ENCODE results near the gene RNLS. TPM values are rescaled to one million over a fixed set of nuclear protein-coding genes. Genes with fewer than 3 reads are reported as not detected.

Gene RNLS
- total RNA-seq, 1 donor from 2014 or later: 8.7 TPM

DNA sequence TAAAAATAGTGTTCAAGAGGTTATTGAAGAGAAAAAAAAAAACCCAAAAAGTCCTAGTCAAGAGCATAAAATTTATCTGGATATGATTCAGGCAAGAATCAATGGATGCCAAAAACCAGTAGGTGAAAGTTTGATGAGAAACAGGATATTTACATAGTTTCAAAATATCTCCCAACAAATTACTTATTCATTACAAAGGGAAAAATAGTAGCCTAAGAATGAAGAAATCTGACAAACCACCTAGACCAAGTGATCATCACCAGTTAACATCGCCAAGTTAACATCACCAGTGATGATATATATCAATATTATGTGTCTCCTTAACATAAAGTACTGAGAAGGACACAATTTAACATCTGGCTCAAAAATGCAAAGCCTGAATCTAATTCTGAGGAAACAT is 85.2 kb downstream of the RNLS start:
- no peak for DNase-seq (ENCODE audit: low read depth)
- no peaks in the 10 kb centered on the region for H3K36me3 ChIP-seq (ENCODE audit: control insufficient read depth, insufficient read depth, low read length)
- FAIRE-seq: no peak
- H3K4me3 ChIP-seq (ENCODE audit: low read depth, low read length): no peak overlapping the region
- no peaks in the 10 kb centered on the region for H3K27me3 ChIP-seq (ENCODE audit: control insufficient read depth, insufficient read depth, low read length)
- TF ChIP-seq, protein P1, sequence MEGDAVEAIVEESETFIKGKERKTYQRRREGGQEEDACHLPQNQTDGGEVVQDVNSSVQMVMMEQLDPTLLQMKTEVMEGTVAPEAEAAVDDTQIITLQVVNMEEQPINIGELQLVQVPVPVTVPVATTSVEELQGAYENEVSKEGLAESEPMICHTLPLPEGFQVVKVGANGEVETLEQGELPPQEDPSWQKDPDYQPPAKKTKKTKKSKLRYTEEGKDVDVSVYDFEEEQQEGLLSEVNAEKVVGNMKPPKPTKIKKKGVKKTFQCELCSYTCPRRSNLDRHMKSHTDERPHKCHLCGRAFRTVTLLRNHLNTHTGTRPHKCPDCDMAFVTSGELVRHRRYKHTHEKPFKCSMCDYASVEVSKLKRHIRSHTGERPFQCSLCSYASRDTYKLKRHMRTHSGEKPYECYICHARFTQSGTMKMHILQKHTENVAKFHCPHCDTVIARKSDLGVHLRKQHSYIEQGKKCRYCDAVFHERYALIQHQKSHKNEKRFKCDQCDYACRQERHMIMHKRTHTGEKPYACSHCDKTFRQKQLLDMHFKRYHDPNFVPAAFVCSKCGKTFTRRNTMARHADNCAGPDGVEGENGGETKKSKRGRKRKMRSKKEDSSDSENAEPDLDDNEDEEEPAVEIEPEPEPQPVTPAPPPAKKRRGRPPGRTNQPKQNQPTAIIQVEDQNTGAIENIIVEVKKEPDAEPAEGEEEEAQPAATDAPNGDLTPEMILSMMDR (IDR thresholded peaks at IDR 0.05; ENCODE audit: insufficient read depth, low read length, severe bottlenecking): no peak

DNA sequence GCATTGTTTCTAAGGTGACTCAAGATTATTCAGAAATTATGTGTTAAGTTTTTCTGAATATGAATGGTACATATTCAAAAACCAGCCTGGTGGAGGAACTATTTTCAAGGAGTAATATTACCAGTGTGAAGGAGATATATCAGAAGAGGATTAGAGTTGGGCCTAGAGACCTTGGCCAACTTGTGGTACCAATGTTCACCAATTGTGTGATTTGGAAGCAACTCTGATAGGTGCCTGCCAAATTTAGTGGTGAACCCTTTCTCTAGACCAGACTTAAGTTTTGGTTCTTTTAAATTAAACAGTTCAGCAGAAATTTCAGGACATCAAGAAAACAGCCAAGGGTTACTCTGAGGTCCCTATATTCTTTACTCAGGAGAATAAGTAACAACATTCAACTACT is 88.6 kb downstream of the RNLS start:
- H3K36me3 ChIP-seq (ENCODE audit: control insufficient read depth, insufficient read depth, low read length): no peaks in the 10 kb centered on the region
- no peak for FAIRE-seq
- H3K4me3 ChIP-seq (ENCODE audit: low read depth, low read length): no peak overlapping the region
- no peaks in the 10 kb centered on the region for H3K27me3 ChIP-seq (ENCODE audit: control insufficient read depth, insufficient read depth, low read length)
- TF ChIP-seq, protein P1 (IDR thresholded peaks at IDR 0.05; ENCODE audit: insufficient read depth, low read length, severe bottlenecking): no peak
- DNase-seq (ENCODE audit: low read depth): no peak

DNA sequence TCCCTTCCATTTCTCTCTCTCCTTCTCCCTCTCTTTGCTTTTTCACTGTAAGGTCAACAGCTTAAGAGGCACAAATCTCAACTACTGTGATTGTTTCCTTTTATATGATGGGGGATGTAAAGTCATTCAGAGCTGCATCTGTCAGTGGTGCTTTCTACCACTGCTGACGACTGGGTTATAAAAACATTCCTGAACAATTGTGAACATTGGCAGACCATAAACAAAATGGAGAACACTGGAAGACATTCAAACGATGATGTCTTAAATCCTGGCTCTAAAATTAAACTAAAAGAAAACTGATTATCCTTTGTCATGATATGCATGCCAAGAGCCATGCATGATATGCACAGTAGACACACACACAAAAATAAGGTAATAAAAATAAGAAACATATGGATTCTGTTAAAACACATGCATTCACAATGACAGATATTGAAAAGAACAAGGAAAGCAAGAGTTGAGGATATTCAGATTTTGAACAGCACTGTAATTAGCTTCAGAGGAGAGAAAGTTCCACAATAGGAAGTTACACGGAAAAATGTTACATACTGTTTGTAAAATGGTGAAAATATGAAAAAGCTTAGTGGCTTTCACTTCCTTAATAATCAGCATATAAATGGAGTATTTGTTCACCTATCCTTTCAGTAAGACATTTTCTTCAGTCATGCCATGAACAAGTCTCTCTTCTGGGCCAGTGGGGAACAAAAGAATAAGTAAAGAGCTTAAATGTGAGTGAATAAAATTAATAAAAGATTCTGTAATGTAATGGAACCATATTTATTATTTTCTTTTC is 89.2 kb downstream of the RNLS start:
- DNase-seq (ENCODE audit: low read depth): no peak
- no peaks in the 10 kb centered on the region for H3K27me3 ChIP-seq (ENCODE audit: control insufficient read depth, insufficient read depth, low read length)
- no peak overlapping the region for H3K4me3 ChIP-seq (ENCODE audit: low read depth, low read length)
- FAIRE-seq: no peak
- H3K36me3 ChIP-seq (ENCODE audit: control insufficient read depth, insufficient read depth, low read length): no peaks in the 10 kb centered on the region
- TF ChIP-seq, protein P1 (IDR thresholded peaks at IDR 0.05; ENCODE audit: insufficient read depth, low read length, severe bottlenecking): no peak

DNA sequence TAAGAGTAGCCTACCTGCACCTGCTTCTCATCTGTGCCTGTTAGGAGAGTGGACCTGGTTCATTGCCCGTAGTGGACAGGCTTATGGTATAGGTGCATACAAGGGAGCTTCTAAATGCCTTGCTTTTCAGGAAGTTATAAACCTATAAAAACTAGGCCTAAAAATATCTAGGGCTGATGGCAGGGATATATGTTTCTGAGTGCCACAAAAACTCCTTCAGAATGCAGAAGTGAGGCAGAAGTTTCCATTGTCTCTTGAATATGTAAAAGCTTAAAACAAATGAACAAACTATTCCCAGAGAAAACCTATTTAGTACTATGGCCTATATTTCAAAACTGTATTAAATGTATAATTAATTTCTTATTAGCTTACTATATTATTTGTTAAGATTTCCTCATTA is 91.8 kb downstream of the RNLS start:
- TF ChIP-seq, protein P1 (IDR thresholded peaks at IDR 0.05; ENCODE audit: insufficient read depth, low read length, severe bottlenecking): no peak
- H3K27me3 ChIP-seq (ENCODE audit: control insufficient read depth, insufficient read depth, low read length): no peaks in the 10 kb centered on the region
- FAIRE-seq (no peak), DNase-seq (ENCODE audit: low read depth) (no peak)
- no peaks in the 10 kb centered on the region for H3K36me3 ChIP-seq (ENCODE audit: control insufficient read depth, insufficient read depth, low read length)
- H3K4me3 ChIP-seq (ENCODE audit: low read depth, low read length): no peak overlapping the region

DNA sequence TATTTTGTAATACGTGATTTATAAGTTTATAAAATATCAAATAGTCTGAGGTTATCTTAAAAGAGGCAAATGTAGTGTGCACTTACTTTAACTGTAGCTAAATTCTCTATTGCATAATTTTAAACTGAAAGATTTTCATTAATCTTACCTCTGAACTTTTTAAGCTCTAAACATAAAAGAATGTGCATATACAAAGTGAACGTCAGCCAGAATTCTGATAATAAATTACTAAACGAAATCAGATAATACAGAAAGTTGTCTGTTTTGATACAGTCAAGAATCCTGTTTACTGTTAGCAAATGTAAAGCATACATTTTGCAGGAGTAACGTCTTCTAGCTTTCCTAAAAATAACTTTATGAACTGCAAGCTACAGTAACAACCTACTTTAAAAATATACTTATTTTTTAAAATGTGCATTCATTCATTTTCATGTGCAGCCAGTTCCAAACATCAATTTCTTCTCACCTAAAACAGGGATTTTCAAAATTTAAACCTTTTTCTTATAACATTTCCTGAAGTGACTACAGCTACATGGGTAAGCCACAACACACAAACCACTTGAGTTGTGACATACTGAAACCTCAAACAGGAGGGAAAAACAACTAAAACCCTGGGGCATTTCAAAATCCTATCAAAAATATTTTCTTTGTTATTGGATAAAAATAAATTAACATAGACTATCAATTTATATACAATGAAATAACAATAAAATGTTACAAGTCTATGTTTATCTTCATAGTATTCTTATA is 92.7 kb downstream of the RNLS start:
- no peak overlapping the region for H3K4me3 ChIP-seq (ENCODE audit: low read depth, low read length)
- DNase-seq (ENCODE audit: low read depth): no peak
- TF ChIP-seq, protein P1 (IDR thresholded peaks at IDR 0.05; ENCODE audit: insufficient read depth, low read length, severe bottlenecking): no peak
- no peaks in the 10 kb centered on the region for H3K36me3 ChIP-seq (ENCODE audit: control insufficient read depth, insufficient read depth, low read length)
- H3K27me3 ChIP-seq (ENCODE audit: control insufficient read depth, insufficient read depth, low read length): no peaks in the 10 kb centered on the region
- FAIRE-seq: no peak
